GM12878 (cell line): ENCODE data around the gene RNLS. TPM values are rescaled to one million over a fixed set of nuclear protein-coding genes. Genes with fewer than 3 reads are reported as not detected.

Source experiments
- ATAC-seq: fragments of 200-7000 bp; cut with Tn5 transposase; 3 replicates; pipeline ENCODE4 v1.9.1; 2020; ENCODE audit warnings: mild to moderate bottlenecking, moderate library complexity
- BruUV-seq: library from RNA; stranded (reverse); fragments of 400-500 nt; replicated peaks from 2 replicates; lab custom pipeline; 2021; lab: Mats Ljungman, UMichigan
- CTCF ChIA-PET: fragments of 300-600 bp; sonication (Branson Sonifier 250); formaldehyde crosslinking; extraction: SDS; loops from one replicate; lab custom pipeline; 2021; ENCODE audit warnings: inconsistent platforms; lab: Yijun Ruan, JAX
- POLR2A ChIA-PET: fragments of 350-600 bp; formaldehyde crosslinking; extraction: SDS; loops from one replicate; lab custom pipeline; 2021; ENCODE audit warnings: inconsistent platforms; lab: Charles Lee
- RAD21 ChIA-PET: fragments of 300-600 bp; sonication (Branson Sonifier 250); formaldehyde crosslinking; loops from one replicate; lab custom pipeline; 2023; ENCODE audit warnings: antibody characterized with exemption; ENCODE audit not compliant: unreplicated experiment; lab: Charles Lee
- SMC1A ChIA-PET: fragments of 300-600 bp; sonication (Branson Sonifier 250); formaldehyde crosslinking; loops from one replicate; lab custom pipeline; 2023; ENCODE audit not compliant: unreplicated experiment, uncharacterized antibody; lab: Charles Lee
- DNase-seq: peaks from one replicate; pipeline ENCODE4 v3.0.0-alpha.2; 2011; ENCODE audit warnings: low read depth, low spot score
- FAIRE-seq: peaks from 3 replicates; lab custom pipeline; 2011; peaks lifted over from hg19 to GRCh38; lab: Jason Lieb, UNC
- H2AFZ ChIP-seq: 2 replicates; pipeline ENCODE4 v1.6.0; 2011; ENCODE audit warnings: low read depth, low read length, control low read depth; ENCODE audit not compliant: control insufficient read depth
- H3K27ac ChIP-seq: 2 replicates; pipeline ENCODE4 v1.5.1; 2011; ENCODE audit warnings: control low read depth; ENCODE audit not compliant: control insufficient read depth, insufficient read depth
- H3K27me3 ChIP-seq, 2 experiments: replicated peaks in 1 of 2; 2 replicates each; pipeline versions ENCODE4 v1.6.0 to v1.6.1; 2011; ENCODE audit warnings: low read length in 1 of 2; ENCODE audit not compliant: control insufficient read depth in 2 of 2, insufficient read depth in 2 of 2
- H3K36me3 ChIP-seq, 2 experiments: 2 replicates each; pipeline ENCODE4 v1.5.1; 2011; ENCODE audit warnings: low read length in 1 of 2; ENCODE audit not compliant: control insufficient read depth in 2 of 2, insufficient read depth in 2 of 2
- H3K4me1 ChIP-seq: 2 replicates; pipeline ENCODE4 v1.6.1; 2011; ENCODE audit warnings: mild to moderate bottlenecking, low read length, moderate library complexity, mixed read lengths; ENCODE audit not compliant: control insufficient read depth, insufficient read depth
- H3K4me2 ChIP-seq: 2 replicates; pipeline ENCODE4 v1.6.0; 2011; ENCODE audit warnings: control low read depth; ENCODE audit not compliant: control insufficient read depth, insufficient read depth
- H3K4me3 ChIP-seq: fragments of 200-600 bp; sonication (generic); 2 replicates; pipeline ENCODE4 v1.5.1; 2016
- H3K79me2 ChIP-seq: 2 replicates; pipeline ENCODE4 v1.6.0; 2011; ENCODE audit warnings: low read length; ENCODE audit not compliant: control insufficient read depth, insufficient read depth
- H3K9ac ChIP-seq: 2 replicates; pipeline ENCODE4 v1.8.0; 2011; ENCODE audit warnings: low read length, control low read depth, mixed read lengths; ENCODE audit not compliant: control insufficient read depth, insufficient read depth
- H3K9me3 ChIP-seq: replicated peaks from 3 replicates; pipeline ENCODE4 v1.5.1; 2011; ENCODE audit warnings: mild to moderate bottlenecking, low read length; ENCODE audit not compliant: control insufficient read depth, insufficient read depth
- H4K20me1 ChIP-seq: 2 replicates; pipeline ENCODE4 v1.6.0; 2011; ENCODE audit not compliant: control insufficient read depth, insufficient read depth
- EZH2 ChIP-seq: IDR thresholded peaks from 2 replicates; pipeline ENCODE4 v1.6.1; 2012; ENCODE audit warnings: low read depth, mild to moderate bottlenecking, control low read depth, inconsistent platforms, low read length, borderline replicate concordance; ENCODE audit not compliant: control insufficient read depth
- FOS ChIP-seq: IDR thresholded peaks from 3 replicates; pipeline ENCODE4 v1.6.1; 2011; ENCODE audit warnings: borderline replicate concordance; ENCODE audit not compliant: insufficient read length; ENCODE audit errors: extremely low read depth
- GABPA ChIP-seq: IDR thresholded peaks from 2 replicates; pipeline ENCODE4 v1.6.1; 2014; ENCODE audit warnings: antibody characterized with exemption, low read depth, mild to moderate bottlenecking, inconsistent platforms
- MTA3 ChIP-seq: IDR thresholded peaks from 2 replicates; pipeline ENCODE4 v1.6.1; 2012; ENCODE audit warnings: low read length, inconsistent platforms, borderline replicate concordance
- RAD51 ChIP-seq: fragments of 450-650 bp; IDR thresholded peaks from 2 replicates; pipeline ENCODE4 v1.6.1; 2016; ENCODE audit warnings: moderate library complexity, mild to moderate bottlenecking, inconsistent platforms
- RB1 ChIP-seq: fragments of 450-650 bp; formaldehyde crosslinking; IDR thresholded peaks from 2 replicates; pipeline ENCODE4 v1.6.1; 2017; ENCODE audit warnings: mild to moderate bottlenecking, borderline replicate concordance
- SREBF2 ChIP-seq: IDR thresholded peaks from 2 replicates; pipeline ENCODE4 v1.6.1; 2012; ENCODE audit warnings: mild to moderate bottlenecking, low read length
- TAF1 ChIP-seq: IDR thresholded peaks from 2 replicates; pipeline ENCODE4 v1.6.1; 2011; ENCODE audit warnings: mild to moderate bottlenecking, low read depth, low read length, borderline replicate concordance
- YY1 ChIP-seq: IDR thresholded peaks from 2 replicates; pipeline ENCODE4 v1.6.1; 2011; ENCODE audit warnings: low read depth, mild to moderate bottlenecking, low read length
- WGBS: methylation state at CpG from one replicate; pipeline ENCODE4 v1.1.6; 2016; ENCODE audit warnings: low lambda C conversion rate; ENCODE audit not compliant: insufficient replicate concordance, insufficient coverage; ENCODE audit errors: missing lambda C conversion rate; 5-methylcytosine and 5-hydroxymethylcytosine counted together
- in situ Hi-C: fragments of 300-500 bp; cut with MboI; formaldehyde crosslinking; loops from 9 replicates; pipeline ENCODE4 v1.14.3; 2018; ENCODE audit warnings: mixed read lengths
- intact Hi-C: fragments of 100-400 bp; cut with micrococcal nuclease; formaldehyde crosslinking; loops from one replicate; pipeline ENCODE4 v1.14.2; 2022; ENCODE audit not compliant: unreplicated experiment
- polyA plus RNA-seq, 11 experiments: library from polyadenylated mRNA; depleted of rRNA in 4 of 11; unstranded in 6 of 11; stranded (reverse) in 5 of 11; fragments of >200 nt; fragmentation: Nextera tagmentation in 4 of 11; fragmentation: Illumina TruSeq in 1 of 11; extraction: Ambion mirVana in 4 of 11; extraction: Trizol in 1 of 11; gene quantifications; 1 replicate in 1 of 11; 2 replicates in 10 of 11; pipeline versions ENCODE4 v1.2.1 to v1.2.3, GENCODE V29; 2011 to 2016; ENCODE audit warnings: inconsistent platforms in 2 of 11, missing spikeins in 2 of 11, low read depth in 1 of 11
- total RNA-seq, 4 experiments: library from RNA; depleted of rRNA in 3 of 4; stranded (reverse); fragments of >200 nt in 3 of 4; fragmentation: Illumina TruSeq in 1 of 4; extraction: Trizol in 1 of 4; gene quantifications; 2 replicates each; pipeline versions ENCODE4 v1.2.1 to v1.2.3, GENCODE V29; 2013 to 2021
- TF ChIP-seq, protein P1 (sequence below): IDR thresholded peaks from 2 replicates; pipeline ENCODE4 v1.6.1; 2012; ENCODE audit warnings: low read depth, low read length, improper control_type of control experiment
- TF ChIP-seq, protein P2 (sequence below): fragments of 150-350 bp; IDR thresholded peaks from 2 replicates; pipeline ENCODE4 v1.6.1; 2016; ENCODE audit warnings: low read depth, low read length
- TF ChIP-seq, protein P3 (sequence below), 3 experiments: IDR thresholded peaks in 2 of 3; conservative IDR thresholded peaks in 1 of 3; 2 replicates each; pipeline ENCODE4 v1.5.1; 2011; ENCODE audit warnings: low read depth in 3 of 3, low read length in 3 of 3, mild to moderate bottlenecking in 3 of 3, control low read depth in 2 of 3, moderate library complexity in 2 of 3, inconsistent platforms in 1 of 3, mixed read lengths in 1 of 3; ENCODE audit not compliant: control insufficient read depth in 2 of 3, insufficient read depth in 1 of 3; ENCODE audit errors: extremely low read depth in 1 of 3
- TF ChIP-seq, protein P4 (sequence below): IDR thresholded peaks from 2 replicates; pipeline ENCODE4 v1.6.1; 2011; ENCODE audit warnings: low read depth, low read length, improper control_type of control experiment, borderline replicate concordance

RNLS gene
- total and polyA plus RNA-seq, 10 of the 15 experiments (the other 5 are each of a cell fraction or from before 2014, with no cell fraction given): 3.4 to 6.7 (median 4.6) TPM

DNA sequence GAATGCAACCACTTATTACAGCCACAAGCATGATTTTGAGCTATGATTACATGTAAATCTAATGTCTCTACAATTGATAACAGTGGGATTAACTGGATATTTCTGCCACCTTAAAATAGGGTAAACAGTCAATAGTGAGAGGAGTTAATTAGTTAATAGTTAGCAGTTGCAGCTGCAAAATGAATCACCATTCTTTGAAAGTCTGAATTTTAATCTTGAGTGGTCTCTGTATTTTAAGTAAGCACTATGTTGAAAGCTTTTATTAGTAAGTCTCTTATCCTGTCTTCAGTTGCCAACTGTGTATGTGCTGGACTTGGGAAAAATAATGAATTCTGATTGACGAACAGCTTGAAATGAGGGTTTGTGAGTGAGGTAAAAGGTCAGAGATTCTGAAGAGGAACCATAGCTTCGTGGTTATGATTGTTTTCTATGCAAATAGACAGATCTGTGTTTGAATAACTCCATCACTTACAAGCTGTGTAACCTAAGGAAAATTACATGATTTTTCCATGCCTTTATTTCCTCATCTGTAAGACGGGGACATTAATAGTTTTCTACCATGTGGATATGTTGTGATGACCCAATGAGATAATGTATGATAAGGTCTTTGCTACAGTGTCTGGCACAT lies 75.2 kb downstream of the RNLS start:
- peak; percentile 54; the same call in 2 of the 3 replicates for ATAC-seq
- ChIA-PET RAD21 (interaction anchor here (1.2 kb wide), 1 partner anchor 47 kb away, joined by 3 read pairs; no protein-coding TSS in a partner anchor), POLR2A (no interaction called here), CTCF (interaction anchor here (1.0 to 1.5 kb wide), 2 partner anchors 16 to 288 kb away, joined by 3 read pairs; no protein-coding TSS in a partner anchor)
- H2AFZ ChIP-seq: no peak overlapping the region
- no peaks in the 10 kb centered on the region for H3K9me3 ChIP-seq
- no TSS peak for BruUV-seq
- H3K27ac ChIP-seq: no peak overlapping the region
- no peak overlapping the region for H3K9ac ChIP-seq
- 17% methylated on average over 3 of the region's 3 CpGs for WGBS
- FAIRE-seq: no peak
- no peaks in the 10 kb centered on the region for H3K36me3 ChIP-seq
- in situ Hi-C loops (no loop called here), intact Hi-C loops (no loop called here)
- no peak overlapping the region for H3K4me2 ChIP-seq
- H3K4me1 ChIP-seq: no peaks in the 10 kb centered on the region; the same call in 1 of the 2 replicates
- no peak for DNase-seq
- H3K79me2 ChIP-seq: no peaks in the 10 kb centered on the region
- TF ChIP-seq TAF1: no peak
- no peak for TF ChIP-seq RAD51
- TF ChIP-seq, protein P1, sequence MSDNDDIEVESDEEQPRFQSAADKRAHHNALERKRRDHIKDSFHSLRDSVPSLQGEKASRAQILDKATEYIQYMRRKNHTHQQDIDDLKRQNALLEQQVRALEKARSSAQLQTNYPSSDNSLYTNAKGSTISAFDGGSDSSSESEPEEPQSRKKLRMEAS: no peak
- no peak for TF ChIP-seq RB1
- TF ChIP-seq MTA3: no peak
- TF ChIP-seq EZH2: no peak
- no peak for TF ChIP-seq GABPA
- no peak for TF ChIP-seq SREBF2
- no peak for TF ChIP-seq YY1
- TF ChIP-seq FOS: no peak
- TF ChIP-seq, protein P2, sequence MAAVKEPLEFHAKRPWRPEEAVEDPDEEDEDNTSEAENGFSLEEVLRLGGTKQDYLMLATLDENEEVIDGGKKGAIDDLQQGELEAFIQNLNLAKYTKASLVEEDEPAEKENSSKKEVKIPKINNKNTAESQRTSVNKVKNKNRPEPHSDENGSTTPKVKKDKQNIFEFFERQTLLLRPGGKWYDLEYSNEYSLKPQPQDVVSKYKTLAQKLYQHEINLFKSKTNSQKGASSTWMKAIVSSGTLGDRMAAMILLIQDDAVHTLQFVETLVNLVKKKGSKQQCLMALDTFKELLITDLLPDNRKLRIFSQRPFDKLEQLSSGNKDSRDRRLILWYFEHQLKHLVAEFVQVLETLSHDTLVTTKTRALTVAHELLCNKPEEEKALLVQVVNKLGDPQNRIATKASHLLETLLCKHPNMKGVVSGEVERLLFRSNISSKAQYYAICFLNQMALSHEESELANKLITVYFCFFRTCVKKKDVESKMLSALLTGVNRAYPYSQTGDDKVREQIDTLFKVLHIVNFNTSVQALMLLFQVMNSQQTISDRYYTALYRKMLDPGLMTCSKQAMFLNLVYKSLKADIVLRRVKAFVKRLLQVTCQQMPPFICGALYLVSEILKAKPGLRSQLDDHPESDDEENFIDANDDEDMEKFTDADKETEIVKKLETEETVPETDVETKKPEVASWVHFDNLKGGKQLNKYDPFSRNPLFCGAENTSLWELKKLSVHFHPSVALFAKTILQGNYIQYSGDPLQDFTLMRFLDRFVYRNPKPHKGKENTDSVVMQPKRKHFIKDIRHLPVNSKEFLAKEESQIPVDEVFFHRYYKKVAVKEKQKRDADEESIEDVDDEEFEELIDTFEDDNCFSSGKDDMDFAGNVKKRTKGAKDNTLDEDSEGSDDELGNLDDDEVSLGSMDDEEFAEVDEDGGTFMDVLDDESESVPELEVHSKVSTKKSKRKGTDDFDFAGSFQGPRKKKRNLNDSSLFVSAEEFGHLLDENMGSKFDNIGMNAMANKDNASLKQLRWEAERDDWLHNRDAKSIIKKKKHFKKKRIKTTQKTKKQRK: no peak
- TF ChIP-seq, protein P3, sequence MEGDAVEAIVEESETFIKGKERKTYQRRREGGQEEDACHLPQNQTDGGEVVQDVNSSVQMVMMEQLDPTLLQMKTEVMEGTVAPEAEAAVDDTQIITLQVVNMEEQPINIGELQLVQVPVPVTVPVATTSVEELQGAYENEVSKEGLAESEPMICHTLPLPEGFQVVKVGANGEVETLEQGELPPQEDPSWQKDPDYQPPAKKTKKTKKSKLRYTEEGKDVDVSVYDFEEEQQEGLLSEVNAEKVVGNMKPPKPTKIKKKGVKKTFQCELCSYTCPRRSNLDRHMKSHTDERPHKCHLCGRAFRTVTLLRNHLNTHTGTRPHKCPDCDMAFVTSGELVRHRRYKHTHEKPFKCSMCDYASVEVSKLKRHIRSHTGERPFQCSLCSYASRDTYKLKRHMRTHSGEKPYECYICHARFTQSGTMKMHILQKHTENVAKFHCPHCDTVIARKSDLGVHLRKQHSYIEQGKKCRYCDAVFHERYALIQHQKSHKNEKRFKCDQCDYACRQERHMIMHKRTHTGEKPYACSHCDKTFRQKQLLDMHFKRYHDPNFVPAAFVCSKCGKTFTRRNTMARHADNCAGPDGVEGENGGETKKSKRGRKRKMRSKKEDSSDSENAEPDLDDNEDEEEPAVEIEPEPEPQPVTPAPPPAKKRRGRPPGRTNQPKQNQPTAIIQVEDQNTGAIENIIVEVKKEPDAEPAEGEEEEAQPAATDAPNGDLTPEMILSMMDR (IDR thresholded peaks at IDR 0.05 in 2 of 3, conservative IDR thresholded peaks at IDR 0.05 in 1 of 3; ENCODE audit: control insufficient read depth in 2 of 3, extremely low read depth in 1 of 3, insufficient read depth in 1 of 3, low read depth in 3 of 3, low read length in 3 of 3): no peak
- TF ChIP-seq, protein P4, sequence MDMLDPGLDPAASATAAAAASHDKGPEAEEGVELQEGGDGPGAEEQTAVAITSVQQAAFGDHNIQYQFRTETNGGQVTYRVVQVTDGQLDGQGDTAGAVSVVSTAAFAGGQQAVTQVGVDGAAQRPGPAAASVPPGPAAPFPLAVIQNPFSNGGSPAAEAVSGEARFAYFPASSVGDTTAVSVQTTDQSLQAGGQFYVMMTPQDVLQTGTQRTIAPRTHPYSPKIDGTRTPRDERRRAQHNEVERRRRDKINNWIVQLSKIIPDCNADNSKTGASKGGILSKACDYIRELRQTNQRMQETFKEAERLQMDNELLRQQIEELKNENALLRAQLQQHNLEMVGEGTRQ: no peak
- TF ChIP-seq, all 136 proteins: peak for 0
- no peak overlapping the region for H3K4me3 ChIP-seq
- H3K27me3 ChIP-seq: no peaks in the 10 kb centered on the region
- H4K20me1 ChIP-seq: no peaks in the 10 kb centered on the region
- SMC1A ChIA-PET: interaction anchor here (0.7 to 1.5 kb wide), 7 partner anchors 10 to 417 kb away, joined by 3 to 4 read pairs (median 3); no protein-coding TSS in a partner anchor
